Stimulated activated naive CD4-positive, alpha-beta T cell treated with Interleukin-2 at 50 U/mL for 16 hours (primary cell): Measurements from ENCODE around the gene LIX1.
A peak's percentile ranks its signal among the peaks of the same experiment; 100 is the strongest.
"Not testable (repeated sequence)": the region's sequence is repeated elsewhere in the genome, so short reads cannot be mapped to it uniquely, and the experiment has no call there.

ENCODE experiments used
- DNase-seq: peaks from one replicate; lab custom pipeline; 2025; lab: John Stamatoyannopoulos, UW

The LIX1 gene

DNA sequence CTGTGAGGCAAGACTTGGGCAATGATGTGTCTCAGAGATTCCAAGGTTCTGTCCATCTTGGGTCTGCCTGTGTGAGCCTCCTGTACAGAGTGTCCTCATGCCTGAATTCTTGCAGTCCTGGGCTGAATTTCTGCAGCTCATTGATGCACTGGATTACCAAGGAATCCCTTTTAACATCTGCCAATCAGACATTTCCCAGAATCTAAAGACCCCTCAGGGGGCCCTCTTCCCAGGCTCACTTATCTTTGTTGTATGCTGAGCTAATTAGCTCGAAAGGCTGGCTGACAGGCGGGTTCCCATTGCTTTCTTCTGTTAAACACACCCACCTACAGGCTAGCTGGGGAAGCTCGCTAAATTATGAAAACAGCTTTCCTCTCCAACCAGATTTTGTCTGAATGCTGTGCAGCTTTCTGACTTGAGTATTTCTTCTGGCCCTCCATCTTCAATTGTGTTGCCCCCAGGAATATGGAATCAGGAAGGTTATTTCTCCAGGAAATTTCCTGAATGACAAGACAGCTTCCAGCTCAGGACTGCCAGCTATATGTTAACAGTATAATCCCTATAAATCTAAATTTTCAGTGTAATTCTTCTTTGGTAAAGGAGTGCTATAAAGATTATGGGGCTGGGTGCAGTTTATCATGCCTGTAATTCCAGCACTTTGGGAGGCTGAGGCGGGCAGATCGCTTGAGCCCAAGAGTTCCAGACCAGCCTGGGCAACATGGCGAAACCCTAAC is at the start of gene LIX1:
LIX1 (minus strand) TSS at position 91 of the 734 bp plus-strand sequence; CDS start at position 56, 35 bp downstream.
- no peak for DNase-seq

DNA sequence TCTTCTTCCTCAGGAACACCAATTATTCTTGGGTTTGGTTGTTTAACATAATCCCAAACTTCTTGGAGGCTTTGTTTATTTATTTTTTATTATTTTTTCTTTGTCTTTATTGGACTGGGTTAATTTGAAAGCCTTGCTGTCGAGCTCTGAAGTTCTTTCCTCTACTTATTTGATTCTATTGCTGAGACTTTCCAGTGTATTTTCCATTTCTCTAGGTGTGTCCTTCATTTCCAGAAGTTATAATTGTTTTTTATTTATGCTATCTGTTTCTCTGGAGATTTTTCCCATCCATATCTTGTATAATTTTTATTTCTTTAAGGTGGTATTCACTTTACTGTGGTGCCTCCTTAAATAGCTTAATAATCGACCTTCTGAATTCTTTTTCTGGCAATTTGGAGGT is 49.5 kb upstream of the LIX1 start:
- no peak for DNase-seq

DNA sequence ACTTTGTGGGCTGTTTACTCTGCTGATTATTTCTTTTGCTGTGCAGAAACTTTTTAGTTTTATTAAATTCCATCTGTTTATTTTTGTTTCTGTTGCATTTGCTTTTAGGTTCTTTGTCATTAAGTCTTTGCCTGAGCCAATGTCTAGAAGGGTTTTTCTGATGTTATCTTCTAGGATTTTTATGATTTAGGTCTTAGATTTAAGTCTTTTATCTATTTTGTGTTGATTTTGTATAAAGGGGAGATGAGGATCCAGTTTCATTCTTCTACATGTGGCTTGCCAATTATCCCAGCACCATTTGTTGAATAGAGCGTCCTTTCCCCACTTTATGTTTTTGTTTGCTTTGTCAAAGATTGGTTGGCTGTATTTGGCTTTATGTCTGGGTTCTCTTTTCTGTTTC is 47.1 kb upstream of the LIX1 start:
- not testable (repeated sequence) for DNase-seq

DNA sequence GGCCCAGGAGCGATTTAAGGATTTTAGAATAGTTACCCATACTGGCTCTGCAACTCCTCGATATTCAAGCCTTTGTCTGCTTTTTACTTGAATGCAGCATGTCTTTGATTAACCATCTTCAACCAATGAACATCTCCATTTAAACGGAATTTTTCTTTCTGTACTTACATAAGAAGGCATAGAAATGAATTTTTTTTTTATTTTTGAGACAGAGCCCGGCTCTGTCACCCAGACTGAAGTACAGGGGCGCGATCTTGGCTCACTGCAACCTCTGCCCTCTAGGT is 41.5 kb upstream of the LIX1 start:
- DNase-seq = no peak

DNA sequence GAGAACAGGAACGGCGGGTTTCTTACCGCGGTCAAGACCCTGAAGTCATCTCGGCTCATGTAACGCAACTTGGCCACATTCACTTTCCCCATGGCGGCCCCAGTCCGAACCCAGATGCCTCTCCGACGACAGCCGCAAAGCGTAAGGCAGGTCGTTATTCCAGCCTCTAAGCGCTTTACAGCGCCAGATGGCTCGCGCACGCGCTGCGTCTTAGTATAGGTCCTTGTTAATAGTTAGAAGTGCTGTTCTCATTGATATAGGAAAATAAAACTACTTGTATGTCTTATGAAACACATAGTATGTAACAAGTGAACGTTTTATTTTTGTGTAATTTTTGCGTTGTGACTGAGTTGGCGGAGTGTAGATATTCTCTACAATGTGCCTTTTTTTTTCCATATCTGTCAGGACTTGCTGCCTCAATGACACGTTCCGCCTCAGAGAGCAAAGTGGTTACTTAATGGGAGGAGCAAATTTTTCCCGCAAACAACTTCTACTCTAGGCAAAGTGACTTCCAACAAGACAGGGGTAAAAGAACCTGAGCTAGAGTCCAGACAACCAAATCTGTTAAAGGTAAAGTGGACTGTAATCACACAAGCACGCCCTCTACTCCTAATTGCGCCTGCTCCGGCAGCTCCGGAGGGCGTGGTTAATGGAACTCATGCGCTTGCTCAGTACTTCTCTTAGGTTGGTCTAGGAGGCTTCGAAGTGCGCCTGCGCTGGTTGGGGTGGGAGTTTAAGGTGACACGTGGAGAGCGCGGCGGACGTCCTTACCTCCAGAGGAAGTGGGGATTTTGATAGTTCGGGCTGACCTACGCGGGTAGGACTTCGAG is 40.9 kb upstream of the LIX1 start, which contains the start of gene RIOK2:
RIOK2 (minus strand) TSS at position 148 of the 830 bp plus-strand sequence; CDS start at position 92, 56 bp downstream.
- DNase-seq = peak; percentile 92

DNA sequence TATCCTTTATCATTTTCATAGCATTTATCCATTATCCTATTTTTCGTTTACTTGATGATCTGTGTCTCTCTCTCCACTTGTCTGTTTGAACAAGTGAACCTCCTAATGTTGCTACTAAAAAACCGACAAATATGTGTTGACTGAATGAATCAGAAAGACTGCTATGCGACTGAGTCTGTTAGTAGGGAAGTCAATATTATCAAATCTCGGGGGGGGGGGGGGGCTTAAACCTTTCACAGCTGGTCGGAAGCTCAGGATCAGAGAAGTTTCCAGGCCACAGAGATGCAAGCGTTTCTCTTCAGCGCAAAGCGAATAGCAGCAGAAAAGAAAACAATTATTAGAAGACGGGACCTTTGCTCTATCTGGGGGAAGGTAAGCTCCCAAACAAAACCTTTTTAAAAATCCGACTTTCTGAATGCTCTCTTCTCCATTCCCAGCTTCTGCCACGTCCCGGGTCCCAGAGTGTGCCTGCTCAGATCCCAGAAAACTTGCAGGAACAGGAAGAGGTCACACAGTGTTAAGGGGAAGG is 40.2 kb upstream of the LIX1 start:
- DNase-seq = no peak

DNA sequence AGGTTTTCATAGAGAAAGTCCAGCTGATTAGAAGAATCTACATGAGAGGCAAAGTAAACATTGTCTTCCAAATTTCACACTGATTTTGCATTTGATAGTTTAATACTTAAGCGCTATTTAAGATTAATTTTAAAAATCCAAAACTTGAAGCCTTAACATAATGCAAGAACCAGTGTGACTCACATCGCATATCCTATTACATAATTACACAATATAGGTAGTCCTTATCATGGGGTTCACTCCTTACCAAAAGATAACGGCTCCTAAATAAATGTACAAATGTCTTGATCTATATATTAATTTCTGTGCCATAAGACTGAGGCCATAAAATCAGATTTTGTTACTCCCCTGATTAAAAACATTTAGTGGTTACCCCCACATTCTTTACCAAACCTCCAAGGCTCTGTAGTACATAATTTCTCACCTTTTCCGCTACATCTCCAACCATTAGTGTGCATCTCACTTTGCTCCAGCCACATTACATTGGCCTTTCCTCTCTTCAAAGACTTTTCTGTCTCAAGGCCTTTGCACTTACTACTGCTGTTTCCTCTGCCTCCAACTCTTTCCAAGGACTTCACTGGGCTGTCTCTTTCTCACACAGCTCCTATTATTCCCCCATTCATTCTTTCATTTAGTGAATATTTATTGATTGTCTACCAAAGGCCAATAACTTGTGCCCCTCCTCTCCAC is 39.6 kb upstream of the LIX1 start:
- no peak for DNase-seq

DNA sequence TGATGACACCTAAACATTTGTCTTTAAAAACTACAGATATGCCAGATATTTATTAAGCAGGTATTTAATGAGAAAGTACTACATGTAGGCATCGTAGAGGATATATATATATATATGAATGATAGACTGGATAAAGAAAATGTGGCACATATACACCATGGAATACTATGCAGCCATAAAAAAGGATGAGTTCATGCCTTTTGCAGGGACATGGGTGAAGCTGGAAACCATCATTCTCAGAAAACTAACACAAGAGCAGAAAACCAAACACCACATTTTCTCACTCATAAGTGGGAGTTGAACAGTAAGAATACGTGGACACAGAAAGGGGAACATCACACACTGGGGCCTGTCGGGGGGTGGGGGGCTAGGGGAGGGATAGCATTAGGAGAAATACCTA is 37.0 kb upstream of the LIX1 start:
- not testable (repeated sequence) for DNase-seq

DNA sequence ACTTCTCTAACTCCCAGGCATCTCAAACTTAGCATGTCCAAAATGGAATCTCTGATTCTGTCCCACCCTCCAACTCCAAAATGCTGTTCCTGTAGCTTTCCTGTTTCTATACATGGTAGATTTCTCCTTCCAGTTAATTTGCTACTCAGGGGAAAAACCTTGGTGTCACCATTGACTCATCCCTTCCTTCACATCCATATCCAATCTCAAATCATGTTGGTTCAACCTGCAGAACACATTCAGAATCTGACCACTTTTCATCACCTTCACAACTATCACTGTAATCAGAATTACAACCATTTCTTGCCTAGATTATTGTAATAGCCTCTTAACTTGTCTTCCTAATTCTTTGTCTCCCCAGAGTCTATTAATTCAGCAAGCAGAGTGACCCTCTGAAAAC is 29.8 kb upstream of the LIX1 start:
- DNase-seq = no peak

DNA sequence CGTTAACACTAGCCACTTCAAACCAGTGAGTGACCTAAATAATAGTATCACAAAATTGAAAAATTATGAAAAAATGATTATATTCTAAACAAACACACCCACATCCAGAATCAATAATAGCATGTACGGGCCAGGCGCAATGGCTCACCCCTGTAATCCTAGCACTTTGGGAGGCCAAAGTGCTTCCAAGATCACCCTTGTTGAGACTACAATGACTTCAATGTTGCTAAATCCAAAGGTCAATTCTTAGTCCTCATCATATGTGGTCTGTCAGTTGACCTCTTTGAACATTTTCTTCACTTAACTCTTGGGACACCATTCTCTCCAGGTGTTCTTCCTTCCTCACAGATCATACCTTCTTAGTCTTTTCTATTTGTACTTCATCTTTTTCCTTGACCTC is 29.3 kb upstream of the LIX1 start:
- DNase-seq = no peak

DNA sequence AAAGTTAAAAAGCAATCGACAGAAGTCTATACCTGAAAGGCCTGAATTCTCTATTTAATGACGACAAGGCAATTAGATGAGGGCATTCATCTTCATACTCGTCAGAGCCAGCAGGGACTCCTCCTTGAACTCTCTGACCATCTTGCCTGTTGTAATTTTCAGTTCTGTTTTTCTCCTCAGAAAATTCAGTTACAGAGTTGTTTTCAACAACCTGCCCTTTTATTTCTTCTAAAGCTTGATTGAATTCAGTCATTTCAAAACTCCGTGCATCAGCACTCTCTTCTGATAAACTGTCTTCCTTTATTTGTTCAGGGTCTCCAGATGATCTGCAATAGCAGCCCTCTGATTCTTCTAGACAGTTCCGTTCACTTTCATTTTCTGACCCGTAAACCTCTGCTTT is 25.0 kb upstream of the LIX1 start:
- no peak for DNase-seq

DNA sequence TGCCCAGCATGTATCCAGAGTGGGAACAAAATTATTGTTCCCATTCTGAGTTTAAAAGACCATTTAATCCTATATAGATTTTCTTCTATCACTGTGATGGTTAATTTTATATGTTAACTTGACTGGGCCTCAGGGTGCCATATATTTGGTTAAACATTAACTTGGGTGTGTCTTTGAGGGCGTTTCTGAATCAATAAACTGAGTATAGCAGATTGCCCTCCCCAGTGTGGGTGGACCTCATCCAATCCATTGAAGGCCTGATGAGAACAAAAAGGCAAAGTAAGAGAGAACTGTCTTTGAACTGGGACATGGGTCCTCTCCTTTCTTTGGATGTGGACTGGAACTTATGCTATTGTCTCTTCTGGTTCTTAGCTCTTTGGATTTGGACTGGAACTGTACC is 23.3 kb upstream of the LIX1 start:
- no peak for DNase-seq

DNA sequence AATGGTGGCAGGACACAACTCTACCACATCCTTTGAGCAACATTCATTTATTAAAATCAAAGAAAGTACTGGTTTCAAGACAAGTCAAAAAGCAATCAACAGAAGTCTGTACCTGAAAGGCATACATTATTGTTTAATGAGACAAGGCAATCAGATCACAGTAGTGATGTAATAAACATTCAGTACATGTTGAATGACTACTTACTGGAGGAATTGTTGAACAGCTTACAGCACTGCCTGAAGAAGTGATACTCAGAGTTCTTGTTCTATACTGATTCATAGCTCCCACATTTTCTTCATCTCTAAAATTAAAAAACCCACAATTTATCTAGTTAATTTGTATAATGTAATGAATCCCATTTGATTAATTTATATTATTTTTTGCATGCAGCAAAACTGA is 22.4 kb upstream of the LIX1 start:
- no peak for DNase-seq

DNA sequence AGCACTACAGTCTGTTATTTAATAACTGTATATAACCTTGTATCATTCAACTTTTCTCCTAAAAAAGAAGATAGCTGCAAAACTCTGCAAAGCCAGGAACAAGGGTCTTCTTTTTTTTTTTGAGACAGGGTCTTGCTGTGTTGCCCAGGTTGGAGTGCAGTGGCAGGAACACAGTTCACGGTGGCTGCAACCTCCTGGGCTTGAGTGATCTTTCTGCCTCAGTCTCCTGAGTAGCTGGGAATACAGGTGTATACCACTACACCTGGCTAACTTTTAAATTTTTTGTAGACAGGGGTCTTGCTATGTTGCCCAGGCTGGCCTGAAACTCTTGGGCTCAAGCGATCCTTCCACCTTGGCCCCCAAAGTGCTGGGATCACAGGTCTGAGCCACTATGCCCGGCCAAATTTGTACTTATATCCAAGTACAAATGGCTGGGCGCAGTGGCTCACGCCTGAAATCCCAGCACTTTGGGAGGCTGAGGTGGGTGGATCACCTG is 21.4 kb upstream of the LIX1 start:
- DNase-seq = no peak

DNA sequence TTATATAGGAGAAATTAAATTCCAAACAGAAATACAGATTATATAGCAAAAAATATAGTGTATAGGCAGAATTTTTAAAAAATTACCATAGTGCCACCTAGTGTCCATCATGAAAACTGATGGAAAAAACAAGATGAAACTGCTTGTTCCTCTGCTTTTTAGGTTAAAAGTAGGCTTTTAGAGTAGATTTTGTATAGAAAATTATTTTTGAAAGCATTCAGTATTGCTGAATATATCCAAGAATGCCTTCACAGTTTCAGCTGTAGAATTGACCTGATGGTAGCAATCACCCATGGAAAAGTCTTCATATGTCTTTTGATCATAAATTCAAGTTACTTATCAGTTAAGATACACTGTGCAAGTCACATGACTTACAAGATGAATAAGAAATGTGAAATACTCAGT is 21.0 kb upstream of the LIX1 start:
- no peak for DNase-seq

DNA sequence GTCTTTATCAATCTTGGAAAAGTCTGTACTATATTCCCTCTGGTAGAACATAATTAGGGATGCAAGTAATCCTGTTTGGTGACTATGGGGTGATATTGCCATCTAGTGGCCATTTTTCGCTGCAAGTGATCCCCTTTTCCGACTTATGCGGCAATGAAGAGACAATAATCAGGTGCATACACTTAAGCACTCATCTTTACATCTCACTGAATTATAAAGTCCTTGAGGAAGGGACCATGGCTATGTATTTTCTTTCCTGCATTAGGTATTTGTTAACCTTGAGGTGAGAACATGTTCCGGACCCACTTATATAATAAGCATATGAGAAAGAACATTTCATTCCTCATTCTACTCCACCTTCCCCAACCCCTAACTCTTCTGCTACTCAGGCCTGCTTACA is 19.6 kb upstream of the LIX1 start:
- DNase-seq = peak; percentile 6

DNA sequence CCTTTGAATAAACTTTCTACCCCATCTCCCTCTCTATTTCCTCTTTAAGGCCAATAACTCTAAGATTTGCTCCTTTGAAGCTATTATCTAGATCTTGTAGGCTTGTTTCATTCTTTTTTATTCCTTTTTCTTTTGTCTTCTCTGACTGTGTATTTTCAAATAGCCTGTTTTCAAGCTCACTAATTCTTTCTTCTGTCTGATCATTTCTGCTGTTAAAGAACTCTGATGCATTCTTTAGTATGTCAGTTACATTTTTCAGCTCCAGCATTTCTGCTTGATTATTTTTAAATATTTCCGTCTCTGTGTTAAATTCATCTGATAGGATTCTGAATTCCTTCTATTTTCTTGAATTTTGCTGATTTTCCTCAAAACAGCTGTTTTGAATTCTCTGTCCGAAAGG is 15.3 kb upstream of the LIX1 start:
- DNase-seq = no peak

DNA sequence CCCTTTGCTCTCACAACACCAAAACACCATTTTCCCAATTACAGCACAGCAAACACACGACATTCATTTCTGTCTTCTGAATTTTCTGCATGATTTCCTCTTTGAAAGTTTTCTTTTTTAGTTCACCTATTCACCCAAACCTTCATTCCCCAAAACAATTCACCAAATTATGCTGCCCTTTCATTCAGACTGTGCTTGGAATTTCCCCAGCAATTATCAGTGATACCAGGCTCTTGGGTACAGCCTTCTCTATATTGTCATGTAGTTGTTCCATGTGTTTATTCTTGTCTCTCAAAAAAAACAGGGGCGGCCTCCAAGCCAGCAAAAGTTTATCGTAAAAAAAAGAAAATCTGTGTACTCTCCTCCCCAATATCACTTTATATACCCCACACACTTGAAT is 9.0 kb upstream of the LIX1 start:
- no peak for DNase-seq

DNA sequence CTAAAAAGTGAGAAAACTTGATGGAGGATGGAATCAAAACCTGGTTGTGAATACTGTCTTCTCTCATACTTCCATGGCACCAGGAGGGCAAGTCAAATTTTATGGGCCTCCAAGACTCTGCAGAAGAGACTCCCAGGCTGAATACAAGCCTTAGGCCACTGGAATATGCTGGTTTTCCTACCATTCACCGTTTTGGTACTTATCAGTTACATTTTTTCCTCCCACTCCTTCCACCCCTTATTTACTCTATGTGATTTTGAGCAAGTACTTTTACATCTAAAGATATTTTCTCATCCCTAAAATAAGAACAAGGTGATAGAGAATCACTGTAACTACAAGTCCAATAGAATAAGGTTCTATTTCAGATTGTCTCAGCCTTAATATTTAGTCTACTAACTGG is 8.0 kb upstream of the LIX1 start:
- DNase-seq = no peak

DNA sequence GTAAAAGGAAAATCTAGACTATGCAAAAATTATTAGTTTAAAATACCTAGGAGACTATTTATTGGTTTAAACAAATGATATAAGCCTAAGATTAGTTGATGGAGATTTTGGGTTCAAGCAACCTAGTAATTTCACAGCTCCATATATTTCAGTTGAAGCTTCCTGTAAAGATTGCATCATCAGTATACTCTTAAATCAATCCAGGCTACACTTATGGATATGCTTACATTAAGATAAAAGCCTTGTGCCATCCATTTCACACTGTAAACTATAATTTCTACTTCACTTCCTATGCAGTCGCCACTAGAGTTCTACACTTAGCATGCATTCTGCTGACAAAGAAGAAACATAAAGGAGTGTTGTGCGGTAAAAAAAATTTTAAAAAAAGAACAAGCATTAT is 7.3 kb upstream of the LIX1 start:
- no peak for DNase-seq

DNA sequence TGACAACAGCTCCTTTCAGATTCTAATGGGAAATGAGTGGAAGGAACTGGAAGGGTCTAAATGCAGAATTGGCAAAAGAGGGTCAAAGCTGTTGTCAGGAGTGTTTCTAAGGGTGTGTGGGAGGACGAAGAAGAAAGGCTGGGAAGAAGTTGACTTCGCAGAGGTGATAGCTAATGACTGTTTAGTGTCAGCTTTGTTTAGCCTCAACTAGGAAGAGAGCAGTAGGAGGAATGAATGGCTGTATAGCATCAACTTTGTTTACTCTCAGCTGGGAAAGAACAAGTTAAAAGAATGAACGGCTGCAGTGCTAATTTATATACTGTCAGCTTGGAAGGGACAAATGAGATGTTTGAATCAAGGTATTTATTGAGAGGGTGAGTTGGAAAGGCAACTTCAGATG is 5.9 kb upstream of the LIX1 start:
- no peak for DNase-seq

DNA sequence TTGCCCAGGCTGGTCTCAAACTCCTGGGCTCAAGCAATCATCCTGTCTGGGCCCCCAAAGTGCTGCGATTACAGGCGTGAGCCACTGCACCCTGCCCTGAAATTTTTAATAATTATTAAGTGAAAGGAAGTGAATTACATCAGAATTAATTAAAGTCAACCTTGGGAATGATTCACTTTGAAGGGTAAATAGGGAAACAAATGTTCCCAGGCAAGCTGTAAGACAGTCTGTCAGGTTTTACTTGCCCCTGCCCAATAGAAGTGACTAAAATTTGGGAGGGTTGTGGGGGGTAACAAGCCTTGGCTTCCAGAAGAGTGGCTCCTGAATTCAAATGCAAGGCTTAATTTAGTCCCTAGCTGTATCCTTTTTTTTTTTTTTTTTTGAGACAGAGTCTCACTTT is 1.3 kb upstream of the LIX1 start:
- no peak for DNase-seq

DNA sequence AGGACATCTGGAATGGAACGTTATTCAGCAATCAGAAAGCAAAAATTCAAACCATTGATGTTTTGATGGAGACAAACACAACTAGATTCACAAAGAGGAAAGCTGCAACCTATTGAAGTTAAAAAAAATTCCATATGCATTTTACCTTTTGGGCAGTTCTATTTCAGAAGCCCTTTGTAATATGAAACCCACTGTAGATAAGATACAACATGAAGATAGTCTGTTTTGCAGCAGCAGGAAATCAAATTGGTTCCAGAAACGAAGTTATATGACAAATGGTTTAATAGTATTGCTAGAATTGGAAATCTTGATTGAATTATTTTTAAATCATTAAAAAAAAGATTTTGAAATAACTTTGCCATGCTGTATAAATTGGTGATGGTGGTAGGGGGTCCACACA is 872 bp downstream of the LIX1 start:
- no peak for DNase-seq
